ENCODE data around the gene KNSTRN. TPM values are rescaled to one million over a fixed set of nuclear protein-coding genes. Genes with fewer than 3 reads are reported as not detected.

KNSTRN gene
- total RNA-seq, 1 donor: 49.2 TPM

GRCh38 chr15:40437752-40438687 lies 55.5 kb downstream of the KNSTRN start:
- no peak for TF ChIP-seq CTCF (IDR thresholded peaks at IDR 0.05; ENCODE audit: insufficient read depth, low read depth, low read length)
- H3K4me3 ChIP-seq (ENCODE audit: low read depth, low read length): no peak overlapping the region
- no peak for DNase-seq (ENCODE audit: low read depth)

DNA sequence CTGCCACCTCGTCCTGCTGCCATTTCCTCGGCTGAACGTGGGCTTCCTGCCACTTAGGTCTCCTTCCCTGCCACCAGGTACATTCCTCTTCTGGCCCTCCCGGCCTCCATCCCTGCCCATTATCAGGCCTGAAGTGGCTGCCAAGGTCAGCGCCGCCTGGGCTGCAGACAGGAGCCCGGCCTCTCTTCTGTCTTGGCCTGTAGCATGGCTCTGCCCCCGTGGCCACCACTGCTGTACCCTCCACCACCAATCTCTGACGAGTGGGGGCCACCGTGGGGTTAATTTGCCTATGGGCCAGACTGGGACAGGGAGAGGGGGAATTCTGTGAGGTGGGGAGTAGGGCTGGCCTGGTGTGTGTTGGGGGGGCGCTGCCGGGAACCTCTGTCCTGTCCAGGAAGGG lies 56.2 kb downstream of the KNSTRN start:
- TF ChIP-seq CTCF (IDR thresholded peaks at IDR 0.05; ENCODE audit: insufficient read depth, low read depth, low read length): no peak
- H3K4me3 ChIP-seq (ENCODE audit: low read depth, low read length): peak overlapping the region; percentile 15
- DNase-seq (ENCODE audit: low read depth): no peak

DNA sequence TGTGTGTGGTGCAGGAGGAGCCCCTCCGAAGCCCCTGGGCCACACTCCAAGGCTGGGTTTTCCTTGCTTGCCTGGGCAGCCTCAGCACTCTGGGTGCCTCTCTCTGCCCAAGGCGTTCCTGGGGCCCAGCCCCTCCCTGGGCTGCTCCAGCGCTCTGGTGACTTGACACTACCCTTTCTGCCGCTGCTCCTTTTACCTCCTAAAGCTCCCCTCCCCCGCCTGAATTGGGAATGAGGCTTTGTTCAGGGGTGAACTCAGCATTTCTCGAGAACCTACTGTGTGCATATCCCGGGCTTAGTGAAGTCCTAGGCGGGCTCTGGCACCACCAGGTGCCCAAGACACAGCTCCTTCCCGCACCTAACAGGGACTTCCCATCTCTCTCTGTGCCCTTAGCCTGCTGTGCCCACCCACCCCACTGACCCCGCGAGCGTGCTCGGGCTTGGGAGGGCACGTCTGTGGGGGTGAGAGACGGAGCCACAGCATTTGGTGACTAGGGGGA lies 57.0 kb downstream of the KNSTRN start:
- H3K4me3 ChIP-seq (ENCODE audit: low read depth, low read length): peak overlapping the region; percentile 76
- no peak for DNase-seq (ENCODE audit: low read depth)
- no peak for TF ChIP-seq CTCF (IDR thresholded peaks at IDR 0.05; ENCODE audit: insufficient read depth, low read depth, low read length)

DNA sequence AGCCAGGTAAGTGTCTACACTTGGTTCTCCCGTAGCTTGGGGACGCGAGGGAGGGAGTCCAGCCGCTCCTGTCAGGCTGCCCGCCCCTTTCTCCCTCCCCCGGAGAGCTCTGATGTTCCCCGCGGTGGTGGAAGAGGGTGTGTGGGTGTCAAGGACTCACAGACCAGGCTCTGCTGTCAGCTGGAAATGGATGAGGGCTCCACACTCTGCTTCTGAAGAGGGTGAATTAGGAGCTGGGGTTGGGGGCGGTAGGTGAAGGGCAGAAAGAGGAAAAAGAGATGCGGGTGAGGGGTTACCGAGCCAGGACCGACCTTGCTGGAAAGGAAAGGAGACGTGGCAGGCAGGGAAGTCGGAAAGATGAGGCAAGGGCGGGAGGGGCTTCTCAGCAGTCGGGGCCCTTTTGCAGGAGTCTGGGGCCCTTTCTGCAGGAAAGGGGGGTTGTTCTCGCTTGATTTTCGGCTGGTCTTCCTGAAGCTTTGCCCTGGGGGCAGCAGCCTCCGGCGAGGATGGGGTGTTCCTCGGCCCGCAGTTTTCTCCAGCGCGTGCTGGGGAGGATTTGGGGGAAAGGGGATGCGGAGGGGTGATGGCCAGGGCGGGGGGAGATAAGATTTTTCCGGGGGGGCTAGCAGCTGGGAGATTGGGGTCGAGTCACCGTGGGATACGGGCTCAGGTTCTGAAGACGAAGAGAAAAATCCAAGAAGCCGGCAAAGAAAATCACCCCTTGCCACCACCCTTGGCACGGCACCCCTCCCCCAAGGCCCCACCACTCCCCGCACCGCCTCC lies 57.6 kb downstream of the KNSTRN start:
- no peak for TF ChIP-seq CTCF (IDR thresholded peaks at IDR 0.05; ENCODE audit: insufficient read depth, low read depth, low read length)
- DNase-seq (ENCODE audit: low read depth): peak; percentile 49
- peak overlapping the region; percentile 76 for H3K4me3 ChIP-seq (ENCODE audit: low read depth, low read length)

GRCh38 chr15:40440743-40441564 lies 58.4 kb downstream of the KNSTRN start, which contains the start of gene BAHD1:
TSS of gene BAHD1 (plus strand) at chr15:40440953. CDS start at chr15:40458465, 17,512 bp downstream.
- H3K4me3 ChIP-seq (ENCODE audit: low read depth, low read length): peak within 1 kb of the TSS; percentile 76
- peak; percentile 95 for DNase-seq (ENCODE audit: low read depth)
- no peak for TF ChIP-seq CTCF (IDR thresholded peaks at IDR 0.05; ENCODE audit: insufficient read depth, low read depth, low read length)
